Prostate gland (tissue), 2 donors: ENCODE measurements around the gene CETP. TPM values are rescaled to one million over a fixed set of nuclear protein-coding genes. Genes with fewer than 3 reads are reported as not detected.
"Not testable (repeated sequence)": the region's sequence is repeated elsewhere in the genome, so short reads cannot be mapped to it uniquely, and the experiment has no call there.

Source experiments
- DNase-seq: peaks from one replicate; pipeline ENCODE4 v3.0.0-alpha.2; 2019; ENCODE audit warnings: low spot score
- H3K27ac ChIP-seq, 2 donors: fragments of 200-600 bp; sonication (generic); 2 replicates each; pipeline ENCODE4 v1.5.1; 2017 to 2019
- H3K27me3 ChIP-seq: fragments of 200-600 bp; sonication (generic); replicated peaks from 2 replicates; pipeline ENCODE4 v1.5.1; 2019; ENCODE audit not compliant: insufficient read depth
- H3K36me3 ChIP-seq, 2 donors: fragments of 200-600 bp; sonication (generic); 1 replicate in 1 of 2; 2 replicates in 1 of 2; pipeline versions ENCODE4 v1.5.1 to v1.8.1; 2017 to 2019
- H3K4me1 ChIP-seq: fragments of 200-600 bp; sonication (generic); replicated peaks from 2 replicates; pipeline ENCODE4 v1.5.1; 2019
- H3K4me3 ChIP-seq, 2 donors: fragments of 200-600 bp; sonication (generic); 2 replicates each; pipeline ENCODE4 v1.5.1; 2017 to 2019
- H3K9me3 ChIP-seq: fragments of 200-600 bp; sonication (generic); 2 replicates; pipeline ENCODE4 v1.5.1; 2017
- POLR2A ChIP-seq: fragments of 450-650 bp; IDR thresholded peaks from one replicate; pipeline ENCODE4 v1.6.1; 2016; ENCODE audit warnings: antibody characterized with exemption, mild to moderate bottlenecking
- POLR2AphosphoS5 ChIP-seq: sonication (generic); formaldehyde crosslinking; IDR thresholded peaks from one replicate; pipeline ENCODE4 v1.6.1; 2017; ENCODE audit warnings: antibody characterized with exemption
- WGBS: methylation state at CpG from one replicate; pipeline ENCODE4 v1.1.5; 2018; 5-methylcytosine and 5-hydroxymethylcytosine counted together
- intact Hi-C: fragments of 100-400 bp; cut with DNase I; formaldehyde crosslinking; loops from one replicate; pipeline ENCODE4 v1.14.2; 2022
- total RNA-seq, 2 donors: library from RNA; depleted of rRNA; stranded (reverse); fragments of >200 nt; gene quantifications; one replicate each; pipeline ENCODE4 v1.1.0, GENCODE V29; 2016
- TF ChIP-seq, protein P1 (sequence below), 4 experiments: fragments of 200-600 bp in 2 of 4; fragments of 450-650 bp in 2 of 4; sonication (generic) in 2 of 4; IDR thresholded peaks; 1 replicate in 3 of 4; 2 replicates in 1 of 4; pipeline ENCODE4 v1.5.1; 2016 to 2019; ENCODE audit warnings: antibody characterized with exemption in 4 of 4, mild to moderate bottlenecking in 2 of 4, moderate library complexity in 2 of 4

The CETP gene
- total RNA-seq, 2 donors from 2014 or later = 0.40 TPM; not detected in 1

GRCh38 chr16:57001026-57001679 lies 39.4 kb downstream of the CETP start:
- TF ChIP-seq POLR2A = no peak
- TF ChIP-seq POLR2AphosphoS5 = no peak
- TF ChIP-seq, protein P1, sequence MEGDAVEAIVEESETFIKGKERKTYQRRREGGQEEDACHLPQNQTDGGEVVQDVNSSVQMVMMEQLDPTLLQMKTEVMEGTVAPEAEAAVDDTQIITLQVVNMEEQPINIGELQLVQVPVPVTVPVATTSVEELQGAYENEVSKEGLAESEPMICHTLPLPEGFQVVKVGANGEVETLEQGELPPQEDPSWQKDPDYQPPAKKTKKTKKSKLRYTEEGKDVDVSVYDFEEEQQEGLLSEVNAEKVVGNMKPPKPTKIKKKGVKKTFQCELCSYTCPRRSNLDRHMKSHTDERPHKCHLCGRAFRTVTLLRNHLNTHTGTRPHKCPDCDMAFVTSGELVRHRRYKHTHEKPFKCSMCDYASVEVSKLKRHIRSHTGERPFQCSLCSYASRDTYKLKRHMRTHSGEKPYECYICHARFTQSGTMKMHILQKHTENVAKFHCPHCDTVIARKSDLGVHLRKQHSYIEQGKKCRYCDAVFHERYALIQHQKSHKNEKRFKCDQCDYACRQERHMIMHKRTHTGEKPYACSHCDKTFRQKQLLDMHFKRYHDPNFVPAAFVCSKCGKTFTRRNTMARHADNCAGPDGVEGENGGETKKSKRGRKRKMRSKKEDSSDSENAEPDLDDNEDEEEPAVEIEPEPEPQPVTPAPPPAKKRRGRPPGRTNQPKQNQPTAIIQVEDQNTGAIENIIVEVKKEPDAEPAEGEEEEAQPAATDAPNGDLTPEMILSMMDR (IDR thresholded peaks at IDR 0.05) = no peak
- Histone ChIP-seq H3K9me3 (no peaks in the 10 kb centered on the region), H3K4me3 (no peak overlapping the region), H3K27ac (no peak overlapping the region), H3K4me1 (no peaks in the 10 kb centered on the region), H3K36me3 (no peaks in the 10 kb centered on the region), H3K27me3 (no peaks in the 10 kb centered on the region)
- WGBS = 93% methylated on average over 8 of the region's 8 CpGs
- DNase-seq = no peak
- intact Hi-C loops = no loop called here

GRCh38 chr16:57003439-57004386 lies 42.0 kb downstream of the CETP start:
- DNase-seq = no peak
- TF ChIP-seq, protein P1 (IDR thresholded peaks at IDR 0.05) = no peak
- no peak for TF ChIP-seq POLR2AphosphoS5
- TF ChIP-seq POLR2A = no peak
- Histone ChIP-seq H3K4me1 (no peaks in the 10 kb centered on the region), H3K27ac (no peak overlapping the region), H3K27me3 (no peaks in the 10 kb centered on the region), H3K36me3 (no peaks in the 10 kb centered on the region), H3K9me3 (no peaks in the 10 kb centered on the region), H3K4me3 (no peak overlapping the region)
- intact Hi-C loops = no loop called here
- 85% methylated on average over 22 of the region's 22 CpGs for WGBS

DNA sequence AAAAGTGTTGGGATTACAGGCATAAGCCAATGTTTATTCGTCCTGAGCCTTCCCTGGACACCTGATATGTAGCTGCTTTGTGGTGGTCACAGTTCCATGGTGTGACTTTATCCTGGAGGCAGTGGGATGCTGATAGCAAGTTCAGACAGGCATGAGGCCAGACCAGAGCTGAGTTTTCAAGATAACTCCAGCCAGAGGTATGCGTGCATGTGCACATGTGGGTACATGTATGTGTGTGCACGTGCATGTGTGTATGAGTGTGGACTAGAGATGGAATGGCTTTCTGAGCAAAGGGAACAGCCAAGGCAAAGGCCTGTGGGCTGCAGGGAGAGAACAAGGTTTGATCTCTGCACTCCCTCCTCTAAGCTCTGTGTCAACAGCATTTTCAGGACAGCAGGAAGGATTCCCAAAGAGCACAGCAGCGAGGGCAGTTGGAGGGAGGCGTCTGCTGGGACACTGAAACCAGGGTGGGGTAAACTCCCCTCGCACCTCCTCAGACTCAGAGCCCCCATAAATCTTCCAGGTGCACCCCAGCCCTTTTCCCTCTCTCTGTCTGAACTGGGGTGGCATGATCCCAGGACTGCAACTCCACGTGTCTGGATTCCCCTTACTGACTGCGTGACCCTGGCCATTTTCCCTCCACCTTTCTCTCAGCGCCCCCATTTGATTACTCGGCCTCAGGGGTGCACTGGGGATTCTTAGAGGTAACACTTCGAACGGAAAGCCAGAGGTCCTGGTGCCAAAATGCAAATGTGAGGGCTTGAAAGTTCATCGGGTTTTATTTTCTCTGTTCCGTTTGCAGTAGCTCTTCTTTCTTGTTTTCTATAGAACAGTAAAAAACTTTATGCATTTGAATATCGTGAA lies 42.9 kb downstream of the CETP start:
- Histone ChIP-seq H3K4me1 (no peaks in the 10 kb centered on the region), H3K4me3 (no peak overlapping the region), H3K27me3 (no peaks in the 10 kb centered on the region), H3K27ac (no peak overlapping the region), H3K36me3 (no peaks in the 10 kb centered on the region), H3K9me3 (no peaks in the 10 kb centered on the region)
- intact Hi-C loops = no loop called here
- no peak for DNase-seq
- WGBS = 52% methylated on average over 15 of the region's 15 CpGs
- TF ChIP-seq, protein P1 (IDR thresholded peaks at IDR 0.05) = no peak
- no peak for TF ChIP-seq POLR2A
- no peak for TF ChIP-seq POLR2AphosphoS5

- DNase-seq, H3K36me3 ChIP-seq, H3K4me3 ChIP-seq, H3K27me3 ChIP-seq, intact Hi-C loops, H3K4me1 ChIP-seq, H3K27ac ChIP-seq, H3K9me3 ChIP-seq: not testable (repeated sequence)
- 90% methylated on average over 2 of the region's 2 CpGs for WGBS
Measured at GRCh38 chr16:57005597-57005996, 43.8 kb downstream of the CETP start.

GRCh38 chr16:57007050-57007449 lies 45.3 kb downstream of the CETP start:
- DNase-seq = no peak
- H3K27me3 ChIP-seq = no peaks in the 10 kb centered on the region
- no peaks in the 10 kb centered on the region for H3K9me3 ChIP-seq
- H3K4me1 ChIP-seq = no peaks in the 10 kb centered on the region
- no peak overlapping the region for H3K4me3 ChIP-seq
- H3K36me3 ChIP-seq = no peaks in the 10 kb centered on the region
- TF ChIP-seq, protein P1 (IDR thresholded peaks at IDR 0.05) = no peak
- TF ChIP-seq POLR2A = no peak
- TF ChIP-seq POLR2AphosphoS5 = no peak
- no peak overlapping the region for H3K27ac ChIP-seq
- WGBS = 85% methylated on average over 5 of the region's 5 CpGs
- intact Hi-C loops = no loop called here
